D721Med (cell line): ENCODE measurements around the gene FAM43B.

Experiments
- DNase-seq: peaks from one replicate; pipeline ENCODE4 v3.0.0; 2011; ENCODE audit warnings: low spot score; ENCODE audit not compliant: insufficient read length
- FAIRE-seq: peaks from 2 replicates; lab custom pipeline; 2011; peaks lifted over from hg19 to GRCh38; lab: Jason Lieb, UNC
- TF ChIP-seq, protein P1 (sequence below): IDR thresholded peaks from 2 replicates; pipeline ENCODE4 v1.5.1; 2012; ENCODE audit warnings: mild to moderate bottlenecking, control low read depth; ENCODE audit not compliant: insufficient read depth; ENCODE audit errors: missing control alignments

FAM43B gene

DNA sequence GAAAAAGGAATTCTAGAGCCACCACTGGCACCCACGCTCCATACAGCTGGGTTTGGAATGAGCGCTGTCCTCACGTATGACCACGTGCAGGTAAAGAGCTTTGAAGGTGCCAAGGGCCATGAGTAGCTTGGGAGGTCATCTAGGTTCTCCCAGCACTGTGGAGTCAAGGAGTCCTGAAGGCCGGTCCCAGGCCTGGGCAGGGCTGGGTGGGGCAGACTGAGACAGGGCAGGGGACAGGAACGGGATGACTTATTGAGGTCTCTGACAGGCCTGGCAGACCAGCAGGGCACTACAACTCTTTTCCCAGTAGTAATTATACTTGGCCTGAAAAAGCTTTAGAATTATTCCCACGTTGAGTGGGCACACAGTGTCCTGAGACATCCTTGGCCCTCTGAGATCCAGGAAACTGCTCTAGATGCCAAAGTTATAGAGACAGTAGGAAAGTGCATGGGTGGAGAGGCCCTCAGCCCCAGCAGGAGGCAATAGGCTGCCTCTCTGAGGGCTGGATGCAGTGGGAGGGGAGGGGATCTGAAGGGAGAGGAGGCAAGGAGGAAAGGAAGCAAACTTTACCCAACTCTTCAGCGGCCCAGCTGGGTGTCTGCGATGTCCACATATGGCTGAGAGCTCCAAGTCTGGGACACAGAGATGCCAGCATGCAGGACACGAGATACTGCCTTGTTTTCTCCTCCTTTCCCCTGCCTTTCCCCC, 34.7 kb downstream of the FAM43B start:
- FAIRE-seq, result no peak
- DNase-seq, result no peak
- TF ChIP-seq, protein P1, sequence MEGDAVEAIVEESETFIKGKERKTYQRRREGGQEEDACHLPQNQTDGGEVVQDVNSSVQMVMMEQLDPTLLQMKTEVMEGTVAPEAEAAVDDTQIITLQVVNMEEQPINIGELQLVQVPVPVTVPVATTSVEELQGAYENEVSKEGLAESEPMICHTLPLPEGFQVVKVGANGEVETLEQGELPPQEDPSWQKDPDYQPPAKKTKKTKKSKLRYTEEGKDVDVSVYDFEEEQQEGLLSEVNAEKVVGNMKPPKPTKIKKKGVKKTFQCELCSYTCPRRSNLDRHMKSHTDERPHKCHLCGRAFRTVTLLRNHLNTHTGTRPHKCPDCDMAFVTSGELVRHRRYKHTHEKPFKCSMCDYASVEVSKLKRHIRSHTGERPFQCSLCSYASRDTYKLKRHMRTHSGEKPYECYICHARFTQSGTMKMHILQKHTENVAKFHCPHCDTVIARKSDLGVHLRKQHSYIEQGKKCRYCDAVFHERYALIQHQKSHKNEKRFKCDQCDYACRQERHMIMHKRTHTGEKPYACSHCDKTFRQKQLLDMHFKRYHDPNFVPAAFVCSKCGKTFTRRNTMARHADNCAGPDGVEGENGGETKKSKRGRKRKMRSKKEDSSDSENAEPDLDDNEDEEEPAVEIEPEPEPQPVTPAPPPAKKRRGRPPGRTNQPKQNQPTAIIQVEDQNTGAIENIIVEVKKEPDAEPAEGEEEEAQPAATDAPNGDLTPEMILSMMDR, result no peak

DNA sequence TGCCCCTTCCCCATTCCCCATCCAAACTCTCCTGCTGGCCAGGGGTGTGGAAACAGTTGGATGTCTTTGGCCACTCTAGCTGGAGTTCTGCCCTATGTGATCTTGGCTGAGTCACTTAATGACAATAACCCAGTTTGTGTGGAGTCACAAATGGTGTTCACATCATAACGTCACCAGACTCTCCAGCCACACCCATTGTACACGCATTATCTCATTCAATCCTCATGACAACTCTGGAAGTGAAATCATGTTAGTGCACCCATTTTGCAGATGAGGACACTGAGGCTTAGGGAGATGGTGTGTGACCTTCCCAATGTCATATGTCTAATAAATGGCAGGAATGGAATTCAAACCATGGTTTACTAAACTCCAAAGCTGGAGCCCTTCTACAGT, 35.3 kb downstream of the FAM43B start:
- TF ChIP-seq, protein P1, result no peak
- DNase-seq (no peak), FAIRE-seq (no peak)

DNA sequence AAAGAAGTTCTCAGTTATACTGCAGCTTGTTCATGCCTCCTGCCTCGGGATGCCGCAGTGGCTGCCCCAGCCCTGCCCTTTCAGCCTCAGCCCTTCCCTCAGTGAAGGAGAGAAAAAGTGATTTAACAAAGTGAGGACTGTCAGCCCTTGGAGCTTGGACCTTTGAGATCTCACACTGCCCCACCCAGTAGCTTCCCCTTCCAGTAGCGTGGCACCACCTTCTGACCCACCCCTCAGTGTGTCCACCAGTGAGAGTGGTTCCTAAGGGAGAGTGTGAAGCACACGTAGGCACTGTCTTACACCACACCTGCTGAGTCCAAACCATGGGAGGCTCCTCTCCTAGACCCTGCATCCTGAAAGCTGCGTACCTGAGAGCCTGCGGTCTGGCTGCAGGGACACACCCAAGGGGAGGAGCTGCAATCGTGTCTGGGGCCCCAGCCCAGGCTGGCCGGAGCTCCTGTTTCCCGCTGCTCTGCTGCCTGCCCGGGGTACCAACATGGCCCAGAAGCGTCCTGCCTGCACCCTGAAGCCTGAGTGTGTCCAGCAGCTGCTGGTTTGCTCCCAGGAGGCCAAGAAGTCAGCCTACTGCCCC, 36.4 kb downstream of the FAM43B start, which contains the start of gene CDA:
TSS of gene CDA (plus strand) at position 464 of the 592 bp plus-strand sequence. CDS start at position 497, 33 bp downstream.
- FAIRE-seq (no peak), DNase-seq (no peak)
- TF ChIP-seq, protein P1, result no peak

DNA sequence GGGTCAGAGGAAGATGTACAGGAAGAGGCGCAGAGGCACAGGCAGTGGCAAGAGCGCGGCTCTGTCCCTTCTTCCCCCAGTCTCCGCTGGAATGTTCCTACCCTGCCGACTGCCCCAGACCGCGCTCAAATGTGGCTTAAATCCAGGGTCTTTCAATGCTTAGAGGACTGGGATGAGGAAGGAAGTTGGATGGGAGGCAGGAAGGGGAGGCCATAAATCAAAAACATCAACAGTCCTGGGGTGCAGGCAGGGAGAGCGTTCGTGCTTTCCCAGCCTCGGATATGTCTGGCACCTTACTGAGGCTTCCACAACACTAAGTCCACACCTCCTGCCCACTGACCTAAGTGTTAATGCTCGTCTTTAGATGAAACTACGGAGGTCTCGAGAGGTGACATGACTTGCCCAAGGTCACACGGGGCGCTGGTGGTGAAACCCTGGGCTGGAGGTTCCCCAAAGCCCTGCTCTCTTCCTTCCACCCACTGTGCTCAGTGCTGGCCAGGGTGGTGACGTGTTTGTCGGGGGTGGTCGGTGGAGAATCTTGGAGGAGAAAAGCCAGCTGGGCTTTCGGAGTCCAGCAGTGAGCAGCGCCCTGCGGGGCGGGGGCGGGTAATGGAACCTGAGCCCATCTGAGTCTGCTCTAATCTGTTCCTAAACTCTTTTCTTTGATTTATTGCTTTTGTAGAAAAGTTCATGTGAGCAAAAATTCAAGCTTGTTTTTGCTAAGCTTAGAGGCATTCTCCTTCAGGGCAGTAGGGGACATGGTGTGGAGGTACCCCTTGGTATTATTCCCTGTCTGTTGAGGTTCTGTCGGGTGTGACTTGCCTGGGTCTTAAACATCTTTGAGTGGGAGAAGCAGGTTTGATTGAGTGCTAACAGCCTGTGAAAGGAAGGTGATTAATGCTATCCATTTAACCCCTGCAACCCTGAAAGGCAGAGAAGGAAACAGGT, 37.2 kb downstream of the FAM43B start:
- no peak for DNase-seq
- FAIRE-seq, result no peak
- TF ChIP-seq, protein P1, result no peak

DNA sequence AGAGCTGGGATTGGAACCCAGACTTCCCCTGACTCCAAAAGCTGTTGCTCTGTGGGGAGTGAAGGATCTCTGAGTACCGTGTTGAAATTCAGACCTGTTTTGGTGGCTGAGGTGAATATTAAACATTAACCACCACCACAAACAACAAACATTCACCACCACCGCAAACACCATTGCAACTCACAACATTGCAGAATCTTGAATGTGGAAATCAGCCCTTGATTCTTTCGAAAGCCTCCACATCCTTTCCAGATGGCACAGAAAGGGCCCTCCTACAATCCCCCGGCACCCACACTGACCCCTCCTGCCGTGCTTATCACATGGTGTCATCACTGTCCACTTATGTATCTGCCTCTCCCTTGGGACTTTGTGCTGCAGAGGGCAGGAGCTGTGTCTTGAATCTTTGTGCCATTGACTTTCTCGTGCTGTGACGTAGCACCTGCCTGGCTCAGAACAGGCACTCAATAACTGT, 38.0 kb downstream of the FAM43B start:
- FAIRE-seq (no peak), DNase-seq (no peak)
- TF ChIP-seq, protein P1, result no peak

DNA sequence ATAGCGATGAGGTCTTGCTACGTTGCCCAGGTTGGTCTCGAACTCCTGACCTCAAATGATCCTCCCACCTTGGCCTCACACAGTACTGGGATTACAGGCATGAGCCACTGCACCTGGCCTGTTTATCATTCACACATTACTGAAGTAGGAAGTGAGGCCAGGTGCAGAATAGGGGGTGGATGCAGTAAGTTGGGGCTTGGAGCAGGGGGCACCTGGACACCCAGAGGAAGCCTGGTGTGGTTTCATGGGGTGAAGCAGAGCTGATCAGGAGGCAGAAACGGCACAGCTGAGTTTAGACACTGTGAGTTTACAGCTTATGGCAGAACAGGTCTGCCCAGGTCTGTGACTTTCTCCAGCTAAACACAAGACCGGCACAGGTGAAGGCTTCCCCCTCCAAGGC, 41.4 kb downstream of the FAM43B start:
- DNase-seq (no peak), FAIRE-seq (no peak)
- TF ChIP-seq, protein P1, result no peak
